ENCODE results near the gene LRCH3.

LRCH3 gene

DNA sequence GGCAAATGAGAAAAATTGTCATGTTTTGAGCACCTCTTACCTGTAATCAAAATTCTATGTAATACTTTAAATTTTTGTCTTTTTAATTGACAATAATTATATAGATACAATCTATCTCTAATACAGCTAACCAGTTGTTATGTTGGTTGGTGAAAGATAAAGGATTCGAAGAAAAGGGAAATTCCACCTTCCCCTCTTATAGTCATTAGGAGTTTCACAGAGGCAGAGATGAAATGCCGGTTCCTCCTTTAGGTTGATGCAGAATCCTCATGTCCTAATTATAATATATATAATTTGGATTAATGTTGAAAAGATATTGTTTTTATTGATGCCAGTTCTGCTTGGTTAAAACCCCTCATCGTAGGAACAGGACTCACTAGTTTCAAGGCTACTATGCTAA lies 67.1 kb downstream of the LRCH3 start:
- no peak overlapping the region for H3K27ac ChIP-seq
- TF ChIP-seq, protein P1, sequence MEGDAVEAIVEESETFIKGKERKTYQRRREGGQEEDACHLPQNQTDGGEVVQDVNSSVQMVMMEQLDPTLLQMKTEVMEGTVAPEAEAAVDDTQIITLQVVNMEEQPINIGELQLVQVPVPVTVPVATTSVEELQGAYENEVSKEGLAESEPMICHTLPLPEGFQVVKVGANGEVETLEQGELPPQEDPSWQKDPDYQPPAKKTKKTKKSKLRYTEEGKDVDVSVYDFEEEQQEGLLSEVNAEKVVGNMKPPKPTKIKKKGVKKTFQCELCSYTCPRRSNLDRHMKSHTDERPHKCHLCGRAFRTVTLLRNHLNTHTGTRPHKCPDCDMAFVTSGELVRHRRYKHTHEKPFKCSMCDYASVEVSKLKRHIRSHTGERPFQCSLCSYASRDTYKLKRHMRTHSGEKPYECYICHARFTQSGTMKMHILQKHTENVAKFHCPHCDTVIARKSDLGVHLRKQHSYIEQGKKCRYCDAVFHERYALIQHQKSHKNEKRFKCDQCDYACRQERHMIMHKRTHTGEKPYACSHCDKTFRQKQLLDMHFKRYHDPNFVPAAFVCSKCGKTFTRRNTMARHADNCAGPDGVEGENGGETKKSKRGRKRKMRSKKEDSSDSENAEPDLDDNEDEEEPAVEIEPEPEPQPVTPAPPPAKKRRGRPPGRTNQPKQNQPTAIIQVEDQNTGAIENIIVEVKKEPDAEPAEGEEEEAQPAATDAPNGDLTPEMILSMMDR (conservative IDR thresholded peaks at IDR 0.05), result no peak

DNA sequence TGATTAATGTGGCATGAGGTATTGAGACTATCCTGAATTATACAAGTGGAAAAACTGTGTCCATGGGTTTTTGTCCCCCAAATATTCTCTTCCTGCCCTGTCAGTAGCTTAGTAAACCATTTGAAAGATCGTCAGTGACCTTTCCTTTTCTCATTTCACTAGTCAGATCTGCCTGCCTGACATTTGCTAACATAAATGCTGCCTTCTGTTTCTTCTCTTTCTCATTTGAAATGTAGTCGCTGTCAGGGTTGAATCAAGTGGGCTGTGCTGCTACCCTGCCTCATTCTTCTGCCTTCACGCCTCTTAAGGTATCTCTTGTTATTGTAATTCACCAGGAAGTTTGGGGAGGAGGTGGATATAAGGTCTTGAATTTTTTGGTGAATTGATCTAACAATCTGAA lies 67.5 kb downstream of the LRCH3 start:
- H3K27ac ChIP-seq, result no peak overlapping the region
- TF ChIP-seq, protein P1 (conservative IDR thresholded peaks at IDR 0.05), result no peak

DNA sequence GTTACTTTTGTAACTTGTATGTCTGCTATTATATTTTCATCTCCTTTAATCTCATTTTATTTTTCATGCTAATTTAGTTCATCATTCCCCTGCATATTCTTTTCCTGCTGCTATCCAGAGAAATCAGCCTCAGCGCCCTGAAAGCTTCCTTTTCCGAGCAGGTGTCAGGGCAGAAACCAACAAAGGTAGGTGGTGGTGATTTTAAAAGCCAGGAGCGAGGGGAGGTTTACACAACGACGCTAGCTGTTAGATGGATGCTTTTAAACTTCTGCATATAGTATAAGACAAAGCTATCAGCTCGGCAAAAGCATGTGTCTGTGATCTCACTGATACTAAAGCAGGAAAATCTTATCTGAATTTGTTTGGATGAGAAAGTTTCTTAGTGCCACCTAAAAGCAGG lies 75.0 kb downstream of the LRCH3 start:
- TF ChIP-seq, protein P1 (conservative IDR thresholded peaks at IDR 0.05), result no peak
- no peak overlapping the region for H3K27ac ChIP-seq

DNA sequence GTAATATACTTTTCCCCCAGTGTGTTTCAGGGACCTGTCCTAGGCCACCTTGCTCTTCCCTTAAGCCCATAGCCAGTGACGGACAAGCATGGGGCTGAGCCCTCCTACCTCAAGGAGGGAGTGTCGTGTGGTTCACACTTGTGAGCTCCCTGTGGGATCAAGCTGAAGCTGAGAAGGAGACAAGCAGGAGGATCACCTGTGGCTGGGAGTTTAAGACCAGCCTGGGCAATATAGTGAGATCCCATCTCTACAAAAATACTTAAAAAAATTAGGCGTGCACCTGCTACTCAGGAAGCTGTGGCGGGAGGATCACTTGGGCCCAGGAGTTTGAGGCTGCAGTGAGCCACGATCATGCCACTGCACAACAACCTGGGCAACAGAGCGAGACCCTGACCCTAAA lies 82.3 kb downstream of the LRCH3 start:
- TF ChIP-seq, protein P1 (conservative IDR thresholded peaks at IDR 0.05), result no peak
- H3K27ac ChIP-seq, result no peak overlapping the region

DNA sequence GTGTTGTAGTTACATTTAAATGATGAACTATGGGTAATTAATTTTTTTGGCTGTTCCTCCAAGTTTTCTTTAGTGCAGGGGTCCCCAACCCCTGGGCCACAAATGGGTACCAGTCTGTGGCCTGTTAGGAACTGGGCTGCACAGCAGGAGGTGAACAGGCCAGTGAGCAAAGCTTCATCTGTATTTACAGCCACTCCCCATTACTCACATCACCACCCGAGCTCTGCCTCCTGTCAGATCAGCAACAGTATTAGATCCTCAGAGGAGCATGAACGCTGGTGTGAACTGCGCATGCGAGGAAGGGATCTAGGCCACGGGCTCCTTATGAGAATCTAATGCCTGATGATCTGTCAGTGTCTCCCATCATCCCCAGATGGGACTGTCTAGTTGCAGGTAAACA lies 83.0 kb downstream of the LRCH3 start:
- no peak overlapping the region for H3K27ac ChIP-seq
- TF ChIP-seq, protein P1 (conservative IDR thresholded peaks at IDR 0.05), result no peak

DNA sequence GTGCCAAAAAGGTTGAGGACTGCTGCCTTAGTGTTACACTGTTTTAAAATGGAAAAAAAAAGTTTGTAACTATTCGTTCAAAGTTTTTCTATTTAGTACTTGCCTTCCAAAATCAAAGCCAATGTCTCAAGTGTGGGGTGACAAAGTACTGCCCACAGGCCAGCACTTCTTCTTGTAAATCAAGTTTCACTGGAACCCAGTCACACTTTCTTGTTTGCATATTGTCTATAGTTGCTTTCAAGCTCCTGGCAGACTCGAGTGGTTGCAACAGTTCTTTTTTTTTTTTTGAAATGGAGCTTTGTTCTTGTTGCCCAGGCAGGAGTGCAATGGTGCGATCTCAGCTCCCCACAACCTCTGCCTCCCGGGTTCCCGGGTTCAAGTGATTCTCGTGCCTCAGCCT lies 83.6 kb downstream of the LRCH3 start:
- H3K27ac ChIP-seq, result peak overlapping the region; percentile 5; the same call in 1 of the 2 replicates
- TF ChIP-seq, protein P1 (conservative IDR thresholded peaks at IDR 0.05), result no peak

DNA sequence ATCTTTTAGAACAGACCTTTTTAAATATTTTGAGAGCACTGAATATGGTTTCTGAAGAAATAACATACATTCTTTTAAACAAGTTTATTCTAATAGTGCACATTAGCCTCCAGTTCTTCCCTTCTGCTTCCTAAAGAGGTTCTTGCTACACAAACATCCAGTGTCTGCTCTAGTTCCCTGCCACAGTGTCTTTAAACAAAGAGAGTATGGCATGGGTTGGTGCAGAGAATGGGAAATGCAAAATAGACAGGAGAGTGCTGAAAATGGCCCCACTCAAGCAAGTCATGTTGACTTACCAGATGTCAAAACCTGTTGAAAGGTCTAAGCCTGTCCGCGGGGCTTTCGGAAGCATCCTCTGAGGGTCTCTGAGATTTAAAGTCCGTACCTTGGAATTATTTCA lies 86.8 kb downstream of the LRCH3 start:
- TF ChIP-seq, protein P1 (conservative IDR thresholded peaks at IDR 0.05), result no peak
- H3K27ac ChIP-seq, result no peak overlapping the region

DNA sequence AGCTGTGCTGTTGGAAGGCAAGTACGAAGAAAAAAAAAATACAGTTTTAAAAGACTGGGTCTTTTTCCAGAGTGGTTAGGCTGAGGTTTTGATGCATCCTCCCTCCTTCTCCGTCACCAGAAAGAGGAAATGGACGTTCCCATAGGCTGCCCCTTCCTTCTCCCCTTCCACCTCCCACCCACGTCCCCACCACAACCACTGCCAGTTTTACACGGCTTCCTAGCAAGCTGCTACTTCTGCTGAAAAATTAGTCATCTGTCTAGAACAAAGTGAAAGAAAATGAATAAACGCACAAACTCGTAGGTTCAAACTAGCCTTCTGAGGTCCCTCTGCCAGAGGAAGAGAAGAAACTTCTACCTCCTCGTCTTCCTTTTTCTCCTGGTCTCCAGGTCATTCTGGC lies 87.4 kb downstream of the LRCH3 start:
- TF ChIP-seq, protein P1 (conservative IDR thresholded peaks at IDR 0.05), result no peak
- H3K27ac ChIP-seq, result no peak overlapping the region
